DOHH2 (cell line): ENCODE measurements around the gene OSTF1.

Experiments
- EZH2phosphoT487 ChIP-seq: fragments of 200-600 bp; sonication (generic); IDR thresholded peaks from 2 replicates; pipeline ENCODE4 v1.6.1; 2017; ENCODE audit warnings: borderline replicate concordance, mild to moderate bottlenecking, antibody characterized with exemption, low read length, moderate library complexity, mixed read lengths
- TF ChIP-seq, protein P1 (sequence below): fragments of 200-600 bp; sonication (generic); IDR thresholded peaks from one replicate; pipeline ENCODE4 v1.5.1; 2014; ENCODE audit warnings: antibody characterized with exemption, mild to moderate bottlenecking, low read depth, low read length; ENCODE audit not compliant: poor library complexity, severe bottlenecking

- TF ChIP-seq, protein P1, sequence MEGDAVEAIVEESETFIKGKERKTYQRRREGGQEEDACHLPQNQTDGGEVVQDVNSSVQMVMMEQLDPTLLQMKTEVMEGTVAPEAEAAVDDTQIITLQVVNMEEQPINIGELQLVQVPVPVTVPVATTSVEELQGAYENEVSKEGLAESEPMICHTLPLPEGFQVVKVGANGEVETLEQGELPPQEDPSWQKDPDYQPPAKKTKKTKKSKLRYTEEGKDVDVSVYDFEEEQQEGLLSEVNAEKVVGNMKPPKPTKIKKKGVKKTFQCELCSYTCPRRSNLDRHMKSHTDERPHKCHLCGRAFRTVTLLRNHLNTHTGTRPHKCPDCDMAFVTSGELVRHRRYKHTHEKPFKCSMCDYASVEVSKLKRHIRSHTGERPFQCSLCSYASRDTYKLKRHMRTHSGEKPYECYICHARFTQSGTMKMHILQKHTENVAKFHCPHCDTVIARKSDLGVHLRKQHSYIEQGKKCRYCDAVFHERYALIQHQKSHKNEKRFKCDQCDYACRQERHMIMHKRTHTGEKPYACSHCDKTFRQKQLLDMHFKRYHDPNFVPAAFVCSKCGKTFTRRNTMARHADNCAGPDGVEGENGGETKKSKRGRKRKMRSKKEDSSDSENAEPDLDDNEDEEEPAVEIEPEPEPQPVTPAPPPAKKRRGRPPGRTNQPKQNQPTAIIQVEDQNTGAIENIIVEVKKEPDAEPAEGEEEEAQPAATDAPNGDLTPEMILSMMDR: no peak
- TF ChIP-seq EZH2phosphoT487: no peak
Observed at GRCh38 chr9:75134495-75134894, 46.2 kb downstream of the OSTF1 start.
